IPS-20b (cell line): ENCODE results near the gene COL20A1.

ENCODE experiments used
- H3K27ac ChIP-seq: one replicate; pipeline ENCODE4 v1.5.1; 2013; ENCODE audit warnings: low read length
- H3K27me3 ChIP-seq: 2 replicates; pipeline ENCODE4 v1.6.1; 2013; ENCODE audit warnings: mild to moderate bottlenecking, low read length, inconsistent platforms; ENCODE audit not compliant: insufficient read depth
- H3K36me3 ChIP-seq: 2 replicates; pipeline ENCODE4 v1.6.1; 2013; ENCODE audit warnings: low read depth, mild to moderate bottlenecking, inconsistent platforms, low read length, moderate library complexity; ENCODE audit not compliant: insufficient read depth
- H3K4me1 ChIP-seq: 2 replicates; pipeline ENCODE4 v1.6.1; 2013; ENCODE audit warnings: mild to moderate bottlenecking, control low read depth, inconsistent platforms, low read length, moderate library complexity; ENCODE audit not compliant: insufficient read depth
- H3K4me3 ChIP-seq: 2 replicates; pipeline ENCODE4 v1.5.1; 2013; ENCODE audit warnings: mild to moderate bottlenecking, low read length, inconsistent platforms
- H3K9ac ChIP-seq: 2 replicates; pipeline ENCODE4 v1.6.1; 2013; ENCODE audit warnings: low read depth, mild to moderate bottlenecking, inconsistent platforms, low read length, moderate library complexity
- H3K9me3 ChIP-seq: 2 replicates; pipeline ENCODE4 v1.6.1; 2013; ENCODE audit warnings: mild to moderate bottlenecking, low read depth, low read length, inconsistent platforms; ENCODE audit not compliant: insufficient read depth

COL20A1 gene

DNA sequence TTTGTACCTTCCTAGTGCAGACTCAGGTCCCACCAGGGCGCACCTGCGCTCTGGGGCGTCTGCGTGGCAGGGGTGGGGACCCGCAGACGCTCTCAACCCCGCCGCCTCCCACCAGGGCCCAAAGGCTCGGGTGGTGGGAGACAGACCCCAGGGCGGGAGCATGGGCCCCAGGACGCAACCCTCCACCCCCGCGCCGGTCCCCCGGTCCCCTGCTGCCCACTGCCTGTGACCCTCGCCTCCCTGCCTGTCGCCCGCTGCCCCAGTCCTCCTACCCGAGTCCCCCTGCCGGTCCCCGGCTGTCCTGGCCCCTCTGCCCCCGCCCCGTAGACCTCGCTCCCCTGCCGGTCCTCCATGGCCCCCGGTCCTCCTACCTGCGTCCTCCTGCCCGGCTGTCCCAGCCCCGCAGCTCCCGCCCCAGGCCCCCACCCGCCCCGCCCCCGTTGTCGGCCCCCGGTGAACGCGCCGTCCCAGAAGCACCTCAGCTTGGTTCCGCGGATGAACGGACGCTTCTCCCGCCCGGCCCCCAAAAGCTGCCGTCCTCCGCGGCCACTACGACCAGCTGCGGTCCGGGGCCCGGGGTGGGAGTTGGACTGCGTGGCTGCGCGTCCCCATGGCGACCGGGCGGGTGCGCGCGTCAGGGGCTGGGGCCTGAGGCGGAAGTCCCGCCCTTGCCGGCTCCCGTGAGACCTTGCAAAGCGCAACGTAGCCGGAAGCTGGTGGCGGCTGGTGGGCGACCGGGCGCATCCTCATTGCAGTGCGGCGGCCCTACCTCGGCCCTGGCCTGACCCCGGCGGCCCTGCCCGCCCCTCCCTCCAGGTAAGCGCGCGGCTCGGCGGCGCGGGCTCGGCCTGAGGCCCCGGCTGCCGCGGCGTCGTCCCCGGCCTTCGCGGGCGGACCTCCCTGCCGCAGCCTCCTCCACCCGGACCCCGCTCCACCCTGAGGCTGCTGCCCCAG lies 20.6 kb upstream of the COL20A1 start, which contains the start of gene ARFGAP1:
ARFGAP1 (plus strand) TSS at position 709 of the 954 bp plus-strand sequence. CDS start 2,768 bp downstream, outside the sequence.
- Histone ChIP-seq H3K27ac (no peak within 1 kb of the TSS), H3K27me3 (no peaks in the 10 kb centered on the region), H3K9ac (peak within 1 kb of the TSS; percentile 87), H3K9me3 (no peaks in the 10 kb centered on the region), H3K4me1 (peaks cover 7% of the 10 kb centered on the region), H3K36me3 (peaks cover 14% of the 10 kb centered on the region), H3K4me3 (peak within 1 kb of the TSS; percentile 94)

- no peaks in the 10 kb centered on the region for H3K27me3 ChIP-seq
- H3K36me3 ChIP-seq: peaks cover 21% of the 10 kb centered on the region
- no peaks in the 10 kb centered on the region for H3K9me3 ChIP-seq
- peak overlapping the region; percentile 94 for H3K4me3 ChIP-seq
- peaks cover 7% of the 10 kb centered on the region for H3K4me1 ChIP-seq
- peak overlapping the region; percentile 87 for H3K9ac ChIP-seq
- H3K27ac ChIP-seq: no peak overlapping the region
Measured at GRCh38 chr20:63273059-63273579, 19.9 kb upstream of the COL20A1 start.

DNA sequence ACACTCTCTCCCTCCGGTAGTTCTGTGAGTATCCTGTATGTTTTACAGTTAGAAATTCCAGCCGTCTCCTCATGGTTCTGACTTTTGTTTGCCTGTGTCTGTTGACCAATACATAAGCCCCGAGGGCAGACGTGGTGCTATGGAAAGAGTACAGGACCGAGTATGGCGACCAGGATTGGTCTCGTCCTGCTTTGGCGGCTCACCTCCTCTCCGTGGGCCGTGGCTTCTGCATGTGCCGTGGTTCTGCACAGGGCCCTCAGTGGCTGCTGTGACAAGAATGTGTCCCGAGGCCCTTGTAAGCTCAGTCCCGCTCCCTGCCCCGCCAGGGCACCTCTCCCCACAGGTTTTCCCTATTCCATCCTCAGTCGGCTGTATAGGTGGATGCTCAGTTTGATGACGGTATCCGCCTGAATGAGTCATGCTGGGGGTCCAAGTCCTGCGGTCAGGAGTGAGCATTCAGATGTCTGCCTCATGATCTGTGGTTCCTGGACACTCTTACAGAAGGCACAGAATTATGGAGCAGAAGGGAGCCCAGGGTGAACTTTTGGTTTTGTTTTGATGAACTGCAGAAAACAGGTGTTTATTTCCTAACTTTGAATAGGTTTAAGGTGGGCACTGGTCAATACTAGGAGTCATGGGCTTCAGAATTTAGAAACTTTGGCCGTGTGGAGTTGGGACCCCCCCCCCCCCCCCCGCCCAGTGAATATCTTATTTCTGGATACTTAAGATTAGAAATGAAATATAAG lies 19.2 kb upstream of the COL20A1 start:
- no peak overlapping the region for H3K27ac ChIP-seq
- H3K4me3 ChIP-seq: peak overlapping the region; percentile 94
- no peaks in the 10 kb centered on the region for H3K27me3 ChIP-seq
- no peaks in the 10 kb centered on the region for H3K9me3 ChIP-seq
- H3K9ac ChIP-seq: peak overlapping the region; percentile 87; the same call in 1 of the 2 replicates
- H3K4me1 ChIP-seq: peaks cover 7% of the 10 kb centered on the region
- peaks cover 28% of the 10 kb centered on the region for H3K36me3 ChIP-seq

DNA sequence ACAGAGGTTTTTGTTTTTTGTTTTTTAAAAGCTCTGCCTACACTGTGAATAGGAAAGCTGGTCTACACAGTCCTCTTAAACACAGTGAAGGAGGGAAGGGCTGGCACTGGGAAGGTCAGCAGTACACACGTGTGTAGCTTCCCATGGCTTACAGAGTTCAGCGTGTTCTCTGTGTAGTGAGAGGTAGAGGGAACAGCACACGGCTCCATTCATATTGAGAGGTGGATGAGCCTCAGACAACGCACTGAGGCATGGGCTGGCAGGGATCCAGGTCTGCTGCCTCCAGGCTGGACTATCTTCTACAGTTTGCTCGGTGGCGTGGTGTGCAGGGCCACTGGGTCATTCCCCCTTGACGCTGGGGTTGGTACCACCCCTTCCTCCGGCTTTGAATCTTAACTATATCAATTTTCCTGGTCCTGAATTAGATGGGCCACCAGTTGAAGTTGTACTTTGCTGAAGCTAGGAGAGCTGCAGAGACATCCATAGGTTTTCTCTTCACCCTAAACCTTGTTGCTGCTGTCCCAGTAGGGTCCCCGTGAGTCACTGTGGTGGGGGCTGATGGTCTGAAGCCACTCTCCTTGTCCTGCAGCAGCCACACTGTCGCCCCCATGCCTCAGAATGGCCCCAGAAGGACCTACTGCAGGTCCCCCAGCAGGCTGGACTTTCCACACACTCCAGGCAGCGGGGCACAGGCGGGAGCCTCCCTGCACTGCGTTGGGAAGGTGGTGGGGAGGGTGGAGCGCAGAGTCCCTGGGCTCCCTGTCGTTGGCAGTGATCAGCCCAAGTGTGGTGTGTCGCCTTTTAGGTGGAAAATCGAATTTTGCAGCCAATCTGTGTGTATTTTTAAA lies 18.4 kb upstream of the COL20A1 start:
- Histone ChIP-seq H3K9me3 (no peaks in the 10 kb centered on the region), H3K36me3 (peaks cover 36% of the 10 kb centered on the region), H3K4me1 (peaks cover 7% of the 10 kb centered on the region), H3K27me3 (no peaks in the 10 kb centered on the region), H3K27ac (no peak overlapping the region), H3K4me3 (no peak overlapping the region), H3K9ac (no peak overlapping the region)

DNA sequence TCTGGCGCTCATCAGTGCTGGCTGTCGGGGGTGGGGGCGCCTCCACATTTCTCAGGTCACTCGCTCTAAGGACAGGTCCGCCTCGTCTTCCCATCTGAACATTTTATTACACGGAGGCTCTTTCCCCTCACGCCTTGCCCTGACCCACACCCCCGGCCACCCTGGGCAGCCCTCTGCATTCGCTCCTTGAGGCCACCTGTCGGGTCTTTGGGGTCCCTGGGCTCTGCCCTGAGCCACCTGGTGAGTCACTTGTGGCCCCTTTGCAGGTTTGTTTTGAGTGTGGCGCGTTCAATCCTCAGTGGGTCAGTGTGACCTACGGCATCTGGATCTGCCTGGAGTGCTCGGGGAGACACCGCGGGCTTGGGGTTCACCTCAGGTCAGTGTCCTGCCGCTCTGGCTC lies 17.2 kb upstream of the COL20A1 start:
- H3K36me3 ChIP-seq: peaks cover 47% of the 10 kb centered on the region
- H3K9me3 ChIP-seq: no peaks in the 10 kb centered on the region
- H3K27me3 ChIP-seq: no peaks in the 10 kb centered on the region
- H3K4me3 ChIP-seq: no peak overlapping the region
- peaks cover 7% of the 10 kb centered on the region for H3K4me1 ChIP-seq
- no peak overlapping the region for H3K9ac ChIP-seq
- no peak overlapping the region for H3K27ac ChIP-seq

GRCh38 chr20:63276956-63277355 lies 16.0 kb upstream of the COL20A1 start:
- Histone ChIP-seq H3K4me1 (peaks cover 7% of the 10 kb centered on the region), H3K9ac (no peak overlapping the region)

GRCh38 chr20:63277466-63278272 lies 15.3 kb upstream of the COL20A1 start:
- Histone ChIP-seq H3K4me3 (no peak overlapping the region), H3K36me3 (peaks cover 60% of the 10 kb centered on the region)

More at GRCh38 chr20:63276956-63277355, 16.0 kb upstream of the COL20A1 start:
- Histone ChIP-seq H3K27ac (no peak overlapping the region), H3K9me3 (no peaks in the 10 kb centered on the region), H3K27me3 (no peaks in the 10 kb centered on the region), H3K4me3 (no peak overlapping the region), H3K36me3 (peaks cover 56% of the 10 kb centered on the region)

GRCh38 chr20:63278661-63279060 lies 14.3 kb upstream of the COL20A1 start:
- Histone ChIP-seq H3K4me1 (peaks cover 4% of the 10 kb centered on the region), H3K4me3 (no peak overlapping the region), H3K9ac (no peak overlapping the region), H3K27me3 (no peaks in the 10 kb centered on the region), H3K9me3 (no peaks in the 10 kb centered on the region), H3K27ac (no peak overlapping the region), H3K36me3 (peaks cover 69% of the 10 kb centered on the region)

More at GRCh38 chr20:63277466-63278272, 15.3 kb upstream of the COL20A1 start:
- Histone ChIP-seq H3K4me1 (peaks cover 7% of the 10 kb centered on the region), H3K9ac (no peak overlapping the region), H3K27me3 (no peaks in the 10 kb centered on the region), H3K9me3 (no peaks in the 10 kb centered on the region), H3K27ac (no peak overlapping the region)

GRCh38 chr20:63279931-63280330 lies 13.1 kb upstream of the COL20A1 start:
- H3K9me3 ChIP-seq: no peaks in the 10 kb centered on the region
- H3K4me3 ChIP-seq: no peak overlapping the region
- H3K27ac ChIP-seq: no peak overlapping the region
- no peaks in the 10 kb centered on the region for H3K27me3 ChIP-seq
- H3K9ac ChIP-seq: no peak overlapping the region
- H3K36me3 ChIP-seq: peaks cover 74% of the 10 kb centered on the region
- H3K4me1 ChIP-seq: no peaks in the 10 kb centered on the region

DNA sequence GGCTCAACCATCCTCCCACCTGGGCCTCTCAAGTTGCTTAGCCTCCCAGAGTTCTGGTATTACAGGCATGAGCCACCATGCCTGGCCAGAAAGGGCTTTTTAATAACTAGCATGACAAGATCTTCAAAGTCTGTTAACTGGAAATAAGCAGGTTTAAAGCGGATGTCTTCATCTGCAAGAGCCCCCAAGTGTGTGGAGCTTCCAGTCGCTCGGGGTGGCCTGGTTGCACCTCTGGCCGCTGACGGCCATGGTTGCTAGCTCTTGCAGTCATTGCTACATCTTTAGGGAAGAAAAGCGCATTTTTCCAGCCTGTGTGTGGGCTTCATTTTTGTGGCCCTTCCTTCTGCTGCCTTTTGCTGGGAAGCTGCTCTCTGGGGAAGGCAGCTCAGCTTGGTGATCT lies 12.6 kb upstream of the COL20A1 start:
- Histone ChIP-seq H3K27me3 (no peaks in the 10 kb centered on the region), H3K4me3 (no peak overlapping the region), H3K9ac (no peak overlapping the region), H3K36me3 (peaks cover 76% of the 10 kb centered on the region), H3K4me1 (no peaks in the 10 kb centered on the region), H3K9me3 (no peaks in the 10 kb centered on the region), H3K27ac (no peak overlapping the region)
